ENCODE measurements around the gene CEMIP2.

Gene CEMIP2

DNA sequence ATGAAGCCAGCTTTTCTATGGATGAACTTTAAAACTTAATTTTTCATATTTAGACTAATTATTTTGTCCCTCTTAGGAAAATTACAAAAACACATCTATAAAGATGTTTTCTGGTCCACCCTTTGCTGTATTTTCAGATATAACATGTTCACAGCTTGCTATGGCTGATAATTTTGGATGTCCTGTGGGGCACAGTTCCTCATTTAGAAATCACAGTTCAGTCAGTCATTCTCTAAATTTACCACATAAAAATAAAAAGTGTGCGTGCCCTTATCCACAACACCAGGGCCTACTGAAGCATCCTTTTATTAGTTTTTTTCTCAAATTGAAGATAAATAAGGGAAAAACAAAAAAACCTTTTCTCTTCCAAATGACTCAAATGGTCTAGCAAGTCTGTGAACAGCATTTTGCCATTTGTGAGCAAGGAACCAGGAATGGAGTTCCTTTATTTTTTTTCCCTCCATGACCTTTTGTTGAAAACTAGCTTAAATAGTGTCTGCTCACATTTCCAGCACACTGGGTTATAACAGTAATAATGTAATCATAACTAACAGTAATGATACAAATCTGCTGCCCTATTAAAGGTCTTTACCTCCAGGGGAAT lies 87.1 kb downstream of the CEMIP2 start:
- H3K4me1 ChIP-seq: peaks cover 43% of the 10 kb centered on the region
- no peaks in the 10 kb centered on the region for H3K79me2 ChIP-seq
- H2AFZ ChIP-seq: no peak overlapping the region
- H3K27me3 ChIP-seq (ENCODE audit: control insufficient read depth, insufficient read depth, low read length): no peaks in the 10 kb centered on the region
- H3K36me3 ChIP-seq (ENCODE audit: control insufficient read depth, insufficient read depth, low read length): no peaks in the 10 kb centered on the region
- no peak for TF ChIP-seq CTCF (IDR thresholded peaks at IDR 0.05)
- peak overlapping the region; percentile 11 for H3K4me2 ChIP-seq (ENCODE audit: low read length)
- peak overlapping the region; percentile 78 for H3K27ac ChIP-seq
- H3K4me3 ChIP-seq (ENCODE audit: low read depth, low read length): no peak overlapping the region
- no peak overlapping the region for H3K9ac ChIP-seq
- no peaks in the 10 kb centered on the region for H3K9me3 ChIP-seq (ENCODE audit: control insufficient read depth, low read length)

GRCh38 chr9:71680189-71680980 lies 87.9 kb downstream of the CEMIP2 start:
- no peaks in the 10 kb centered on the region for H3K9me3 ChIP-seq (ENCODE audit: control insufficient read depth, low read length)
- H3K79me2 ChIP-seq: no peaks in the 10 kb centered on the region
- peak overlapping the region; percentile 78 for H3K27ac ChIP-seq
- no peak for TF ChIP-seq CTCF (IDR thresholded peaks at IDR 0.05)
- no peak overlapping the region for H3K4me3 ChIP-seq (ENCODE audit: low read depth, low read length)
- H3K9ac ChIP-seq: no peak overlapping the region
- H3K36me3 ChIP-seq (ENCODE audit: control insufficient read depth, insufficient read depth, low read length): no peaks in the 10 kb centered on the region
- no peak overlapping the region for H2AFZ ChIP-seq
- H3K27me3 ChIP-seq (ENCODE audit: control insufficient read depth, insufficient read depth, low read length): no peaks in the 10 kb centered on the region
- H3K4me1 ChIP-seq: peaks cover 43% of the 10 kb centered on the region
- no peak overlapping the region for H3K4me2 ChIP-seq (ENCODE audit: low read length)

- peaks cover 39% of the 10 kb centered on the region for H3K4me1 ChIP-seq
- no peaks in the 10 kb centered on the region for H3K36me3 ChIP-seq (ENCODE audit: control insufficient read depth, insufficient read depth, low read length)
- H3K27me3 ChIP-seq (ENCODE audit: control insufficient read depth, insufficient read depth, low read length): no peaks in the 10 kb centered on the region
- no peak overlapping the region for H3K9ac ChIP-seq
- H2AFZ ChIP-seq: no peak overlapping the region
- H3K79me2 ChIP-seq: no peaks in the 10 kb centered on the region
- no peak for TF ChIP-seq CTCF (IDR thresholded peaks at IDR 0.05)
- H3K27ac ChIP-seq: peak overlapping the region; percentile 83
- no peaks in the 10 kb centered on the region for H3K9me3 ChIP-seq (ENCODE audit: control insufficient read depth, low read length)
- H3K4me3 ChIP-seq (ENCODE audit: low read depth, low read length): no peak overlapping the region
- H3K4me2 ChIP-seq (ENCODE audit: low read length): no peak overlapping the region
These were observed 89.3 kb downstream of the CEMIP2 start for GRCh38 chr9:71678999-71679398.

GRCh38 chr9:71677209-71677608 lies 91.1 kb downstream of the CEMIP2 start:
- no peak overlapping the region for H3K9ac ChIP-seq
- H3K4me2 ChIP-seq (ENCODE audit: low read length): no peak overlapping the region
- H3K27ac ChIP-seq: peak overlapping the region; percentile 83

More at GRCh38 chr9:71677209-71677608, 91.1 kb downstream of the CEMIP2 start:
- H2AFZ ChIP-seq: no peak overlapping the region
- no peaks in the 10 kb centered on the region for H3K9me3 ChIP-seq (ENCODE audit: control insufficient read depth, low read length)
- H3K36me3 ChIP-seq (ENCODE audit: control insufficient read depth, insufficient read depth, low read length): no peaks in the 10 kb centered on the region
- no peak for TF ChIP-seq CTCF (IDR thresholded peaks at IDR 0.05)
- no peaks in the 10 kb centered on the region for H3K79me2 ChIP-seq
- H3K4me3 ChIP-seq (ENCODE audit: low read depth, low read length): no peak overlapping the region
- H3K27me3 ChIP-seq (ENCODE audit: control insufficient read depth, insufficient read depth, low read length): no peaks in the 10 kb centered on the region
- H3K4me1 ChIP-seq: peaks cover 35% of the 10 kb centered on the region

Data from parathyroid adenoma (tissue), 2 donors.